CD1c-positive myeloid dendritic cell (primary cell): ENCODE results near the gene SMYD3.

Experiments used
- DNase-seq: peaks from one replicate; pipeline ENCODE4 v3.0.0-alpha.2; 2016; ENCODE audit errors: extremely low spot score

SMYD3 gene

GRCh38 chr1:246214708-246215509 lies 292.2 kb downstream of the SMYD3 start:
- peak; percentile 94 for DNase-seq

DNA sequence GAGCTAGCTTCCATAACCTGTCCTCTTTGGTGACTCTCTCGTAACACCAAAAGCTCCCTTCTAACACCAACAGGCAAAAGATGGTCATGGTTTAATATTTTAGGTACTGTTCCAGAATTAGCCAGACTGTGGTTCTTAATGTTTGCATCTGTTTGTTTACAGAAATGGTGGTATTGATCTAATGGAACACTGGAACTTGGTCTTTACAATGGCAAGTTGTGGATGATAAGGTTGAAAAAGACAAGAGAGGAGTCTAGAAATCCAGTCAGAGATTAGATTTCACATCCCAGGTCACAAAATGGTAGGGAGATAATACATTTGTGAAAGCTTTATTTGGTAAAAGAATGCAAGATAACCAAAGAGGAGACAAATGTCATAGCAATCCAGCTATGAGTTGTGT lies 293.1 kb downstream of the SMYD3 start:
- DNase-seq = no peak

GRCh38 chr1:246213502-246213901 lies 293.6 kb downstream of the SMYD3 start:
- no peak for DNase-seq

- DNase-seq = no peak
Measured at GRCh38 chr1:246213036-246213435, 294.0 kb downstream of the SMYD3 start.

DNA sequence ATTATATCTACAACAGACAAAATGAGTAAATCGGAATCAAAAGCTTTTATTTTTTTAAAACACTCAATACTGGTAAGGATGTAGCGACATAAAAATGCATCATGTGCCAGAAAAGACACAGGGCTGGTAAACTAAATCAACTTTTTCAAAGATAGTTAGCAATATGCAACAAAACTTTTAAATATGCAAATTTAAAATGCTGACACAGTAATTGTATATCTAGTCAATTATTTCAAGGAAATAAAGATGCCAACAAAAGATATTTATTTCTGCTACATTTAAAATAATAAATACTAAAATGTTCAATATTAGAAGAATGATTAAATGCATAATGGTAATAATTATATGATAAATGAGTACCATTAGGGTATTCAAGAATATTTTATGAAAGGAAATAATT lies 295.1 kb downstream of the SMYD3 start:
- DNase-seq = no peak

GRCh38 chr1:246210756-246211155 lies 296.3 kb downstream of the SMYD3 start:
- no peak for DNase-seq

DNA sequence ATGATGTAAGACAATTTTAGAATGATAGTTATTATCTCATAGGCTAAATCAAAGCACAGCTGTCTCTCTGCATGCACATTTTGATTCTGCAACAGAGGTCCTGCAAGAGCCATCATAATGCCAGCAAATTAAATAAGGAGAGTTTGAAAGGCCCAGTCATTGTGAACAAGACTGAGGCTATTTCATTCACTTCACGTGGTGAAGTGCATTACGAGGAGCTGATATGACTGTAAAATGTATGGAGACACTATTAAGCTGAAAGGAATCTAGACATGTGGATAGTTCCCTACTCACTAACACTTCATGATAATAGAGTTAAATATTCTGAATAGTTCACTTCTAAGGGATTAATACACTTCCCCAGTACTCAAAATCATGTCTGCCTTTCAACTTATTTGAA lies 299.0 kb downstream of the SMYD3 start:
- DNase-seq = no peak

GRCh38 chr1:246203180-246203579 lies 303.9 kb downstream of the SMYD3 start:
- no peak for DNase-seq

GRCh38 chr1:246200738-246201137 lies 306.3 kb downstream of the SMYD3 start:
- DNase-seq = no peak

DNA sequence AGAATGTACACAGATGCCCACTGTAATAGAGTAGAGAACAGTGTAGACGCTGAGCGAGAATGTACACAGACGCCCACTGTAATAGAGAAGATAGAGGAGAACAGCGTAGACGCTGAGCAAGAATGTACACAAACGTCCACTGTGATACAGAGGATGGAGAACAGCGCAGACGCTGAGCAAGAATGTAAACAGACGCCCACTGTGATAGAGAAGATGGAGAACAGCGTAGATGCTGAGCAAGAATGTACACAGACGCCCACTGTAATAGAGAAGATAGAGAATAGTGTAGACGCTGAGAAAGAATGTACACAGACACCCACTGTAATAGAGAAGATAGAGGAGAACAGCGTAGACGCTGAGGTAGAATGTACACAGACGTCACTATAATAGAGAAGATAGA lies 306.9 kb downstream of the SMYD3 start:
- DNase-seq = no peak

GRCh38 chr1:246199086-246199645 lies 307.9 kb downstream of the SMYD3 start:
- no peak for DNase-seq

- DNase-seq = no peak
Measured at GRCh38 chr1:246198115-246198816, 308.8 kb downstream of the SMYD3 start.

GRCh38 chr1:246197076-246197475 lies 310.0 kb downstream of the SMYD3 start:
- DNase-seq = no peak

DNA sequence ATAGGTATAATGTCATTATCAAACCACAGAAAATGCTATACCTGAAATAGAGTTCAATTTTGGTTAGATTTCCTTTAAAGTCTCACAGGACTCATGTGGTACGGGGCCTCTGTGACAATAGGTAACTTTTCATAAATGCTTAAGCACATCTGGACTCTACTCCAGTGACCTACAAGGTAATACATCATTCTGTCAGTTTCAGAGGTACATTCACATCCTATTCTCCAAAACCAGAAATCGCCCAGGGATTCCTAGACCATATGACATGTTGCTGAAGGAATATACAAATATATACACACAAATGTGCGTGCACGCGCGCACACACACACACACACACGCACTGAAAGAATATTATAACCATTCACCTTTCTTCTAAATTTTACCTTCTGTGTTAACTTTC lies 311.8 kb downstream of the SMYD3 start:
- no peak for DNase-seq

DNA sequence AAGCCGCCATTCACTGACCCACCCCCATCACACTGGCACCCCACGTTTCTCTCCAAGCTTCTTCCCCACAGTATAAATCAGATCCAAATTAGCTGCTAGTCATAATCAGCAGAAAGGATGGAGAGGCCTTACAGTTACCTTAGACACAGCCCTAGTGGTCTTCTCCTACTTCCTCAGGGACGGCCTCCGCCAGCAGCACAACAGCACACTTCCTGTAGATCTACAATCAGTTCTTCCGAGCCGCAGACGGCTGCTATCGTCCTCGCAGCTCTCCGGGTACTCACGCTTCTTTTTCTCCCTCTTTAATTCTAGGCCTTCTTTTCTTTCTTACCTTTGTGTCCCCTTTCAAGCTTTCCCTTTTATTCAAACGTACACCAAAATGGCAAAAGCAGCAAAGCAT lies 313.5 kb downstream of the SMYD3 start:
- no peak for DNase-seq

- no peak for DNase-seq
Measured at GRCh38 chr1:246189126-246189525, 318.0 kb downstream of the SMYD3 start.

GRCh38 chr1:246187834-246188372 lies 319.2 kb downstream of the SMYD3 start:
- DNase-seq = no peak

GRCh38 chr1:246184503-246184902 lies 322.6 kb downstream of the SMYD3 start:
- DNase-seq = no peak

DNA sequence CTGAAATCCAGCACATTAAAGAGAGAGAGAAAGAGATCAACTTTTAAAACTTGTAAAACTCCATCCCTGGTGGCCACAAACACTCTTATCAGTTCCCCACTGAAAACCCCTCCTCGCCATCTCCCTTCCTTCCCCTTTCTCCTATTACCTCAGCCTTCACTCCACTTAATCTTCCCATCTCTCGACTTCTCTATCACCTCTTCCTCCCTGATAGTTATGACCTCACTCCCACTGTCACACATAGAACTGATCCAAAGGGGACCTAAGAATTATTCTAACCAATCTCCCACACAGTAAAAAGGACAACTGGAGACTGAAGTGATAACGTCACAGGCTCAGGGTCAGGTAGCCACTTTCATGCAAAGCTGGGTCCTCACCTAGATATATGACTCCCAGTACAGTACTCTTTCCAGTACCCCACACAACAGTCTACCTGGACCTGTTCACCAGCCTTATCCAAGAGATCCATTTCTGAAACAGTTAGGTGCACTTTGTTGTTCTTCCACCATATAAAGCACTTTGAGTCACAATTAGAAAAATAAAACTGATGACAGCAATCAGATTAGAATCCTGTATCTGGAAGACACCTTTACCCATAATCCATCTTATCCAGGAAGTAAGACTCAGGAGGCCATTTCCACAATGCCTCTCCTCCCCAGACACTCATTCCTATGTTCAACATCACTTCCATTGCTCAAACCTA lies 324.8 kb downstream of the SMYD3 start:
- peak; percentile 24 for DNase-seq

DNA sequence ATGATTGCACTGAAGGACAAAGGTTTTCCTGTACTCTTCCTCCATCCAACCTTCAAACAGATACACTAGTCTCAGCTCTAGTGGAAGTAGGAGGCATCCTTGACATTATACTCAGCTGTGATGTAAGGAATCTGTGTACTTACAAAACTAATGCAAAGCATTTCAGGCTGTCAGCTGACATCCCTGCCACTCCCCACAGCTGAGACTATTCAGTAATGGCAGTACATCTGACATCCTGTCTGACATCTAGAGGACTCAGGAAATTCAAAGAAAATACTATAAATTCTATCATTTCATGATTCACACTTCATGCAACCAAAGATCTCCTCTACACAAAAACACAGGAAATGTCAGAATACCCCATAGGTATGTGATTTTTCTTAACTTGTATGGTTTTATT lies 325.8 kb downstream of the SMYD3 start:
- DNase-seq = no peak

- no peak for DNase-seq
Measured at GRCh38 chr1:246179401-246179800, 327.7 kb downstream of the SMYD3 start.

GRCh38 chr1:246178717-246179311 lies 328.3 kb downstream of the SMYD3 start:
- DNase-seq = no peak
